ENCODE results near the gene SORCS2. TPM values are rescaled to one million over a fixed set of nuclear protein-coding genes. Genes with fewer than 3 reads are reported as not detected.

SORCS2 gene
- total and polyA plus RNA-seq, 9 donors, result 7.4 to 24.9 (median 13.0) TPM

- H3K4me1 ChIP-seq (ENCODE audit: control insufficient read depth, insufficient read depth, low read length), result no peaks in the 10 kb centered on the region
- H3K36me3 ChIP-seq (ENCODE audit: control insufficient read depth, insufficient read depth, low read length), result no peaks in the 10 kb centered on the region
- no peak overlapping the region for H3K4me3 ChIP-seq (ENCODE audit: low read length)
- peaks cover 3% of the 10 kb centered on the region for H3K9me3 ChIP-seq (replicated peaks; ENCODE audit: control insufficient read depth, low read depth, low read length)
- H3K27me3 ChIP-seq (ENCODE audit: control insufficient read depth, insufficient read depth, low read length), result peaks cover 12% of the 10 kb centered on the region
- H3K27ac ChIP-seq (ENCODE audit: low read length), result no peak overlapping the region
- WGBS (ENCODE audit: insufficient coverage), result 81% methylated on average over 6 of the region's 7 CpGs
- DNase-seq, result no peak
Measured at GRCh38 chr4:7638984-7639789, 446.8 kb downstream of the SORCS2 start.

DNA sequence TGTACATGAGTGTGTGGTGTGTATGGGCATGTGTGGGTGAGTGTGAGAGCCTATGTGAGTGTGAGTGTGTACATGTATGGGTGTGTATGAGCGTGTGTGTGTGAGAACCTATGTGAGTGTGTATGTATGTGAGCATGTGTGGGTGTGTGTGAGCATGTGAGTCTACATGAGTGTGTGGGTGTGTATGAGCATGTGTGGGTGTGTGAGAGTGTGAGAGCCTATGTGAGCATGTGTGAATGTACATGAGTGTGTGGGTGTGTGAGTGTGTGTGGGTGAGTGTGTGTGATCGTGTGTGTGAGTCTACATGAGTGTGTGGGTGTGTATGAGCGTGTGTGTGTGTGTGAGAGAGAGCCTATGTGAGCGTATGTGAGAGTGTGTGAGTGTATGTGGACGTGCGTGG, 447.8 kb downstream of the SORCS2 start:
- peaks cover 12% of the 10 kb centered on the region for H3K9me3 ChIP-seq (replicated peaks; ENCODE audit: control insufficient read depth, low read depth, low read length)
- no peaks in the 10 kb centered on the region for H3K36me3 ChIP-seq (ENCODE audit: control insufficient read depth, insufficient read depth, low read length)
- no peak overlapping the region for H3K4me3 ChIP-seq (ENCODE audit: low read length)
- WGBS (ENCODE audit: insufficient coverage), result 72% methylated on average over 5 of the region's 6 CpGs
- H3K27me3 ChIP-seq (ENCODE audit: control insufficient read depth, insufficient read depth, low read length), result peaks cover 10% of the 10 kb centered on the region
- H3K27ac ChIP-seq (ENCODE audit: low read length), result no peak overlapping the region
- no peaks in the 10 kb centered on the region for H3K4me1 ChIP-seq (ENCODE audit: control insufficient read depth, insufficient read depth, low read length)
- DNase-seq, result no peak

DNA sequence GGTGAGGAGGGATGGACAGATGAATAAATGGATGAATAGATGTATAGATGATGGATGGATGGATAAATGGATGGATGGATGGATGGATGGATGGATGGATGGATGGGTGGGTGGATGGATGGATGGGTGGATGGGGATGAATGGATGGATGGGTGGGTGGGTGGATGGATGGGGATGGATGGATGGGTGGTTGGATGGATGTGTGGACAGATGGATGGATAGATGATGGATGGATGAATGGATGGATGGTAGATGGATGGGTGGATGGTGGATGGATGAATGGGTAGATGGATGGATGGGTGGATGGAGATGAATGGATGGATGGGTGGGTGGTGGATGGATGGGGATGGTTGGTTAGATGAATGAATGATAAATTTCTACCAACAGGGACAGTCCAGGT, 449.4 kb downstream of the SORCS2 start:
- Histone ChIP-seq H3K4me3 (ENCODE audit: low read length) (no peak overlapping the region), H3K27ac (ENCODE audit: low read length) (no peak overlapping the region), H3K9me3 (replicated peaks; ENCODE audit: control insufficient read depth, low read depth, low read length) (peaks cover 12% of the 10 kb centered on the region), H3K27me3 (ENCODE audit: control insufficient read depth, insufficient read depth, low read length) (peaks cover 7% of the 10 kb centered on the region), H3K36me3 (ENCODE audit: control insufficient read depth, insufficient read depth, low read length) (no peaks in the 10 kb centered on the region), H3K4me1 (ENCODE audit: control insufficient read depth, insufficient read depth, low read length) (no peaks in the 10 kb centered on the region)
- no peak for DNase-seq

DNA sequence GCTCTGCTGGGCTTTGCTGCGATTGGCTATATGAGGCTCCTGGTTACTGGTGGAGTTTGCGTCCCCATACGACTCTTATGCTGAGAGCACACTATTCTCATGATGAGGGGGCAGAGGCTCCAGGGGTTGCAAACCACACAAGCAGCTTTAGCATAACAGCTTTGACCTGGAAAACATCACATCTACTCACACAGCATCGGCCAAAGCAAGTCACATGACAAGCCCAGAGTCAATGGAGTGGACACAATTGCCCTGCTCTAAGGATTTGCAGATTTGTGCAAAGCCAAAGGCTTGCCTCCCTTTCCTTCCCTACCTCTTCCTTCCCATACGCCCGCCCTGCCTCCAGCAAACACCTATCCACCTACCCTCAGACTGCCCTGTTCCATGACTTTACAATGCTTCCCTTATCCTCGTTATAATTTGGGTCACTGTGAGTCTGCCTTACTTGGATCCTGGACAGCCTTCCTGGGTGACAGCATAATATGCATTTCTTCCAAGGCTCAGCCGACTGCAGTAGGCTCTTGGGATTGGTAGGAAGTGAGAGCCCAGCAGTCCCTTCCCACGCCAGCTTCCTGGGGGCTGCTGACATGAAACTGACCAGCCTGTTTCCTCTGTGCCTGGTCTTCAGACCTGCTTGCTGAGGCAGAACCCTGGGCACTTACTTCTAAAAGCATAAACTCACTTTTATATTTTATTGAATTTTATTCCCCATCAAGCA, 450.6 kb downstream of the SORCS2 start:
- Histone ChIP-seq H3K27me3 (ENCODE audit: control insufficient read depth, insufficient read depth, low read length) (peaks cover 8% of the 10 kb centered on the region), H3K9me3 (replicated peaks; ENCODE audit: control insufficient read depth, low read depth, low read length) (peaks cover 12% of the 10 kb centered on the region), H3K4me3 (ENCODE audit: low read length) (no peak overlapping the region), H3K36me3 (ENCODE audit: control insufficient read depth, insufficient read depth, low read length) (no peaks in the 10 kb centered on the region), H3K27ac (ENCODE audit: low read length) (no peak overlapping the region), H3K4me1 (ENCODE audit: control insufficient read depth, insufficient read depth, low read length) (no peaks in the 10 kb centered on the region)
- no peak for DNase-seq
- 31% methylated on average over 6 of the region's 9 CpGs for WGBS (ENCODE audit: insufficient coverage)

DNA sequence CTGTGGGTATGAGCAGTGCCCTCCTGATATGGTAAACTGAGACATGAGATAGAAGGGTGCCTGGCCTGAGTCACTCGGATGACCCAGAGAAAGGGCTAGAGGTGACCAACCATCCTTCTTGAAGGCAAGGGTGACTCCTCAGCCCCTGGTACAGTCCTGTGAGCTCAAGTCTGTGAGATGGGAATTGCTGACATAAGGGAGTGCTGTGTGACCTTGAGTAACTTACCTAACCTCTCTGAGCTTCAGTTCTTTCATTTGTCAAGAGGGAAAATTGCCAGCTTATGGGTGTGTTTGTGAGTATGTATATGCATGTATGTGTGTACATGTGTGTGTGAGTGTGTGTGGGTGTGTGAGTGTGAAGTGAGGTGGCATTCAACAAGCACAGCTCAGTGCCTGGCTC, 452.8 kb downstream of the SORCS2 start:
- no peak for DNase-seq
- H3K4me1 ChIP-seq (ENCODE audit: control insufficient read depth, insufficient read depth, low read length), result peaks cover 4% of the 10 kb centered on the region
- no peak overlapping the region for H3K27ac ChIP-seq (ENCODE audit: low read length)
- H3K36me3 ChIP-seq (ENCODE audit: control insufficient read depth, insufficient read depth, low read length), result no peaks in the 10 kb centered on the region
- whole genome bisulfite sequencing (ENCODE audit: insufficient coverage), result 100% methylated on average over 1 of the region's 1 CpG
- peaks cover 8% of the 10 kb centered on the region for H3K27me3 ChIP-seq (ENCODE audit: control insufficient read depth, insufficient read depth, low read length)
- H3K4me3 ChIP-seq (ENCODE audit: low read length), result no peak overlapping the region
- H3K9me3 ChIP-seq (replicated peaks; ENCODE audit: control insufficient read depth, low read depth, low read length), result peaks cover 12% of the 10 kb centered on the region

- WGBS (ENCODE audit: insufficient coverage), result 81% methylated on average over 21 of the region's 23 CpGs
- H3K36me3 ChIP-seq (ENCODE audit: control insufficient read depth, insufficient read depth, low read length), result no peaks in the 10 kb centered on the region
- peaks cover 8% of the 10 kb centered on the region for H3K27me3 ChIP-seq (ENCODE audit: control insufficient read depth, insufficient read depth, low read length)
- H3K9me3 ChIP-seq (replicated peaks; ENCODE audit: control insufficient read depth, low read depth, low read length), result peaks cover 12% of the 10 kb centered on the region
- no peak overlapping the region for H3K27ac ChIP-seq (ENCODE audit: low read length)
- DNase-seq, result no peak
- H3K4me1 ChIP-seq (ENCODE audit: control insufficient read depth, insufficient read depth, low read length), result peaks cover 7% of the 10 kb centered on the region
- H3K4me3 ChIP-seq (ENCODE audit: low read length), result no peak overlapping the region
Measured at GRCh38 chr4:7645956-7646355, 453.6 kb downstream of the SORCS2 start.

GRCh38 chr4:7646384-7647061, 454.2 kb downstream of the SORCS2 start:
- no peak overlapping the region for H3K4me3 ChIP-seq (ENCODE audit: low read length)
- H3K4me1 ChIP-seq (ENCODE audit: control insufficient read depth, insufficient read depth, low read length), result peaks cover 12% of the 10 kb centered on the region
- WGBS (ENCODE audit: insufficient coverage), result 85% methylated on average over 16 of the region's 18 CpGs
- no peak overlapping the region for H3K27ac ChIP-seq (ENCODE audit: low read length)
- DNase-seq, result no peak
- peaks cover 11% of the 10 kb centered on the region for H3K27me3 ChIP-seq (ENCODE audit: control insufficient read depth, insufficient read depth, low read length)
- H3K36me3 ChIP-seq (ENCODE audit: control insufficient read depth, insufficient read depth, low read length), result no peaks in the 10 kb centered on the region
- peaks cover 12% of the 10 kb centered on the region for H3K9me3 ChIP-seq (replicated peaks; ENCODE audit: control insufficient read depth, low read depth, low read length)

DNA sequence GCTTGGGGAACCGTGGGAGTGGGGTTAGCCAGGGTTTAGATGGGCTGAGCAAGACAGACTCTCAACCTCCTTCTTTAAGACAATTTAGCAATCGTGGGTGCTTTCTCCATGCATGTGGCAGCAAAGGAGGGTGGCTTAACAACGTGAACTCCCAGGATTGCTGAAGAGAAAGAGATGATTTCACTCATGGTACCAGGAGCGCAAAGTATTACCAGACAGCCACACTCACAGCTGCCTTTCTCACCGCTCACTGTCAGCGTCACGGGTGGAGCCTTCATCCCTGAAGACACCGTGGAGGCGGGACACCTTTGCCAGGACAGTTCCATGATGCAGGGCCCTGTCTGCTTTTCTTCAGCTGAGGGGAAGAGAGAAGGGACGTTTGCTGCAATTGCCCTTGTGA, 454.8 kb downstream of the SORCS2 start:
- Histone ChIP-seq H3K27ac (ENCODE audit: low read length) (no peak overlapping the region), H3K9me3 (replicated peaks; ENCODE audit: control insufficient read depth, low read depth, low read length) (peaks cover 12% of the 10 kb centered on the region), H3K36me3 (ENCODE audit: control insufficient read depth, insufficient read depth, low read length) (no peaks in the 10 kb centered on the region), H3K4me3 (ENCODE audit: low read length) (no peak overlapping the region), H3K4me1 (ENCODE audit: control insufficient read depth, insufficient read depth, low read length) (peaks cover 19% of the 10 kb centered on the region), H3K27me3 (ENCODE audit: control insufficient read depth, insufficient read depth, low read length) (peaks cover 14% of the 10 kb centered on the region)
- DNase-seq, result no peak
- 22% methylated on average over 1 of the region's 10 CpGs for WGBS (ENCODE audit: insufficient coverage)

DNA sequence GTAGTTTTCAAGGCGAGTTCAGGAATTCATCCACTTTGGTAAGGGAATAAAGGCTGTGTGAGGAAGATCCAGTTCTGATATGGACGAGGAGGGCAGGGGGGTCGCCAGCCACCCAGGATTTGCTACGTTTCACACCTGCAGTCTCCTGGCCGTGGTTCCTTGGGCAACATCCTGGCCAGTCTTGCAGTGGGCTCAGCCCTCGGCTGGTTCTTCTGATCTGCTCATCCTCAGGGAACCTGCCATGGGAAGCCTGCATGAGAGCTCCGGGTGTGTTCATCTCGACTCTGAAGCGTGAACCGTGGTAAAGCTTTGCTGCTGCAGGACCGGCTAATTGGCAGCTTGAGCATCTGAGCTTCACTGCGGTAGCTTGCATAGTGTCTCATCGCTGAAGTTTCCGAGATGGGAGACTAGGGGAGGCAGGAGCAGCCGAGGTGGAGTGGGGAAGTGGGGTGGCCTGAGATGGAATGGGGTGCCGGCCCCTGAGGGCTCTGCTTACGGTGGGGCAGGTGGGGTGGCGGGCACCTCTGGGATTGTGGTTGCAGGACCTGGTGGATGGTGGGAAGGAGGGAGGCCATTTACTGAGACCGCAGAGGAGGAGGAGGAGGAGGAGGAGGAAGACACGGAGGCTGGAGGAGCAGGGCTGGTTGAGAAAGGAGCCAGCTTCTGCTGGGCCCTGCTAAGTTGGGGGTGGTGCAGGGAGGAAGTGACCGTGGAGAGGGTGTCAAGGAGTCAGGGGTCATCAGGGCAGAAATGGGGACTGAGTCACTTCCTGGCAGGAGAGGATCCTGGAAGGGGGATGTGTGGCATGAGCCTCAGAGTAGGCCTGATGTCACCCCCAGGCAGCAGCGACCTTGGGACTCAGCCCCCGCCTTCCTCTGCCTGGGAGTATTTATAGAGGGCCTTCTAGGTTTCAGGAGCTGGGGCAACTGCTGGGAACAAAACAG, 455.5 kb downstream of the SORCS2 start:
- 66% methylated on average over 23 of the region's 23 CpGs for WGBS (ENCODE audit: insufficient coverage)
- Histone ChIP-seq H3K27ac (ENCODE audit: low read length) (no peak overlapping the region), H3K36me3 (ENCODE audit: control insufficient read depth, insufficient read depth, low read length) (no peaks in the 10 kb centered on the region), H3K4me1 (ENCODE audit: control insufficient read depth, insufficient read depth, low read length) (peaks cover 23% of the 10 kb centered on the region), H3K9me3 (replicated peaks; ENCODE audit: control insufficient read depth, low read depth, low read length) (peaks cover 12% of the 10 kb centered on the region), H3K4me3 (ENCODE audit: low read length) (no peak overlapping the region), H3K27me3 (ENCODE audit: control insufficient read depth, insufficient read depth, low read length) (peaks cover 13% of the 10 kb centered on the region)
- DNase-seq, result no peak
